Tibial nerve (tissue), 4 donors: ENCODE measurements around the gene TBC1D3C. TPM values are rescaled to one million over a fixed set of nuclear protein-coding genes. Genes with fewer than 3 reads are reported as not detected.
"Not testable (repeated sequence)": the region's sequence is repeated elsewhere in the genome, so short reads cannot be mapped to it uniquely, and the experiment has no call there.

Experiments
- DNase-seq, 2 donors: peaks; one replicate each; pipeline ENCODE4 v3.0.0-alpha.2; 2019; ENCODE audit warnings: low spot score in 2 of 2
- H3K27ac ChIP-seq, 4 donors: fragments of 200-600 bp; sonication (generic) in 3 of 4; one replicate each; pipeline ENCODE4 v1.5.1; 2017 to 2019; ENCODE audit warnings: mild to moderate bottlenecking in 1 of 4
- H3K27me3 ChIP-seq, 2 donors: fragments of 200-600 bp; sonication (generic) in 1 of 2; one replicate each; pipeline versions ENCODE4 v1.5.1 to v1.6.0; 2017 to 2019
- H3K36me3 ChIP-seq, 3 donors: fragments of 200-600 bp; sonication (generic); one replicate each; pipeline ENCODE4 v1.5.1; 2018 to 2019
- H3K4me1 ChIP-seq, 4 donors: fragments of 200-600 bp; sonication (generic) in 3 of 4; one replicate each; pipeline ENCODE4 v1.5.1; 2017 to 2019
- H3K4me3 ChIP-seq, 4 donors: fragments of 200-600 bp; sonication (generic) in 3 of 4; one replicate each; pipeline ENCODE4 v1.5.1; 2017 to 2019; ENCODE audit warnings: mild to moderate bottlenecking in 1 of 4, moderate library complexity in 1 of 4
- H3K9me3 ChIP-seq, 4 donors: fragments of 200-600 bp; sonication (generic) in 3 of 4; one replicate each; pipeline ENCODE4 v1.5.1; 2017 to 2019
- WGBS, 2 donors: methylation state at CpG; one replicate each; pipeline ENCODE4 v1.1.5; 2018; 5-methylcytosine and 5-hydroxymethylcytosine counted together
- small RNA-seq: library from RNA; depleted of rRNA; stranded (forward); fragments of <200 nt; gene quantifications from one replicate; pipeline ENCODE3, GENCODE V24; 2016
- total RNA-seq, 4 donors: library from RNA; depleted of rRNA; stranded (reverse); fragments of >200 nt; gene quantifications; one replicate each; pipeline ENCODE4 v1.1.0, GENCODE V29; 2016

Gene TBC1D3C
- total RNA-seq, result not detected

DNA sequence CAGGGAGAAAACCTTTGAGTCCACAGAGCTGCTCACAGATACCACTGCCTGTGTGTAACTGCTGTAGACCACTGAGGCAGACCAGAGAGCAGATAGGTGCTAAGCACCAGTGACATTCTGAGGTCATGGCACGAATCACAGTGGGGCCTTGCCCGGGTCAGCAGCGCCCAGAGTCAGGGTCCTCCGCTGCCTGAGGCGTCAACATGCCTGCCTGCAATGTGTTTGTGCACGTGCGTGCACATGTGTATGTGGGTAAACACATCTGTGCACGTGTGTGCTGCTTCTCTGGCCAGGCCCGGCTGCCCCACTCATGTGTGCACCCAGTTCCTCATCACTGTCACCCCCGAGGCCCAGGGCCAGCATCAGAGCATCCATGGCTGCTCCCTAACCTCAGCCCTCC is at the start of gene TBC1D3C:
TSS of gene TBC1D3C (minus strand) at position 101 of the 400 bp plus-strand sequence. CDS start 1,568 bp downstream, outside the sequence.
- not testable (repeated sequence) for DNase-seq, H3K27ac ChIP-seq, H3K4me1 ChIP-seq, H3K27me3 ChIP-seq, H3K4me3 ChIP-seq, H3K9me3 ChIP-seq, H3K36me3 ChIP-seq
- no CpG with 5 or more reads among the region's 10 CpGs for WGBS, 2 donors

DNA sequence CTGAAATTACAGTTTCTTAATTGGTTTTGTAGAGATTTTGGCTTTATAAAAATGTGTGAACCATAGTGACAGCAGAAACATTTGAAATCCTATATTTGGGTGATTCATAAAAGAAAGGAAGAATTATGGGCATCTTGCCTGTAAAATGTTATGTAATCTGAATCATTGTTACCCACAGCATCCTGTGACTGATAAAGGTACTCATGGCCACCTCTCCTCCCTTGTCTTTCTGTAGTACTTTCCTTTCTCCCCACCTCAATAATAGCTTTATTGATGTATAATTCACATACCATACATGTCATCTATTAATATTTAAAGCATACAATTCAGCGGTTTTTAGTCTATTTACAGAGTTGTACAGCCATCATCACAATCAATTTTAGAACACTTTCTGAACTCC is 30.8 kb upstream of the TBC1D3C start:
- WGBS, 2 donors, result no CpG with 5 or more reads among the region's 1 CpG
- not testable (repeated sequence) for H3K4me3 ChIP-seq, H3K27ac ChIP-seq, H3K27me3 ChIP-seq, H3K36me3 ChIP-seq, H3K4me1 ChIP-seq, H3K9me3 ChIP-seq, DNase-seq

DNA sequence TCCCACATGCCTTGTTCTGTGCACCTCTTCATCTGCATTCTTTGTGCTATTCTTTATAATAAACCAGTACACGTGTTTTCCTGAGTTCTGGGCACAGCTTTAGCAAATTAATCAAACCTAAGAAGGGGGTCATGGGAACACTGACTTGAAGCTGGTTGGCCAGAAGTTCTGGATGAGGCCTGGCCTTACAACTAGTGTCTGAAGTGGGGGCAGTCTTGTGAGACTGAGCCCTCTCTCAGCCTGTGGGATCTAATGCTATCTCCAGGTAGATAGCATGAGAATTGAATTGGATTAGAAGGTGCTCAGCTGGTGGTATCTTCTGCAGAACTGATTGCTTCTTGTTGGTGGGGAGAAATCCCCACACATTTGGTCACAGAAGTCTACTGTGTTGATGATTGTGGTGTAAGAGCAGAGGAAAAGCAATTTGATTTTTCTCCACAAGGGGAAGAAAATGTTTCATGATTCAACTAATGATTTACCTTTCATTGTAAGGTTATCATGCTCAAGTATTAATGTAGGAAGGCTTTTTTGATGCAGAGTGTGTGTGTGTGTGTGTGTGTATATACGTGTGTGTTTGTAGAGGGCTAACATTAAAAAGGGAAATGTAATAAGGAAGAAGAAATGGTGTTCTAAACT is 25.7 kb upstream of the TBC1D3C start:
- not testable (repeated sequence) for H3K9me3 ChIP-seq, H3K4me3 ChIP-seq, H3K27ac ChIP-seq, H3K36me3 ChIP-seq, DNase-seq, H3K27me3 ChIP-seq, H3K4me1 ChIP-seq
- WGBS, 2 donors, result no CpG with 5 or more reads among the region's 2 CpGs

DNA sequence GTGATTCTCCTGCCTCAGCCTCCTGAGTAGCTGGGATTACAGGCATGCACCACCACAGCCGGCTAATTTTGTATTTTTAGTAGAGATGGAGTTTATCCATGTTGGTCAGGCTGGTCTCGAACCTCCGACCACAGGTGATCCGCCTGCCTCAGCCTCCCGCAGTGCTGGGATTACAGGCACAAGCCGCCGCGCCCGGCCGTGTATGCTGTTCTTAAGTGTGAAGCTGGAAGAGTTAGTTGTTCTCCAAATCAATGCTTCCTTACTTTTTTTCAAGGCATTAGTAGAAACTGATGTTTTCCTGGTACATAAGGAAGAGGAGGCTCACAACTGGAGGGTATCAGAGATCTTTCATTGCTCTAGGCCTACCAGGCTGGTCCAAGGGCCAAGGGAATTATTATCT is 19.7 kb upstream of the TBC1D3C start:
- not testable (repeated sequence) for H3K9me3 ChIP-seq, H3K4me3 ChIP-seq, H3K27me3 ChIP-seq, H3K36me3 ChIP-seq, DNase-seq, H3K4me1 ChIP-seq, H3K27ac ChIP-seq
- 100% methylated on average over 5 of the region's 10 CpGs; no CpG with 5 or more reads in 1 of the 2 donors for WGBS, 2 donors

DNA sequence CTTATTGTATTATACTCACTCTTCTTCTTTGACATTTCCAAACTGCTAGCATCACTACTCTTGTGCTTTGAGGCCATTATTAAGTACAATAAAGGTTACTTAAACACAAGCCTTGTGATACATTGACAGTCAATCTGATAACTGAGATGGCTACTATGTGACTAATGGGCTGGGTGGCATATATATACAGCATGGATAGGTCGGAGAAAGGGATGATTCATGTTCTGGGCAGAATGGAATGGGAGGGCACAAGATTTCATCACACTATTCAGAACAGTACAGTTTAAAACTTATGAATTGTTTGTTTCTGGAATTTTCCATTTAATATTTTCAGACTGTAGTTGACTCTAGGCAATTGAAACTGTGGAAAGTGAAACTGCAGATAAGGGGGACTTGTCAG is 18.9 kb upstream of the TBC1D3C start:
- not testable (repeated sequence) for H3K27me3 ChIP-seq, DNase-seq, H3K36me3 ChIP-seq, H3K9me3 ChIP-seq, H3K27ac ChIP-seq, H3K4me1 ChIP-seq, H3K4me3 ChIP-seq
- no CpG with 5 or more reads among the region's 1 CpG for WGBS, 2 donors

Small RNAs within 50 kb of the gene (small RNA-seq; reads per million reads assigned to genes)
- gene RF00019, result not detected

Other genes starting within 250 kb of the TBC1D3C start
- not detected for gene TBC1D3K, start 144.2 kb downstream of the TBC1D3C start, total RNA-seq
- gene TBC1D3L, start 79.6 kb downstream of the TBC1D3C start, total RNA-seq, result 10 to 100 TPM; 12.0 to 21.6 (median 15.6) TPM
- gene TBC1D3D, start 64.7 kb downstream of the TBC1D3C start, total RNA-seq, result not detected
- gene TBC1D3E, start 59.3 kb upstream of the TBC1D3C start, total RNA-seq, result not detected
- not detected for gene TBC1D3, start 123.9 kb upstream of the TBC1D3C start, total RNA-seq
- gene MRPL45, start 228.5 kb upstream of the TBC1D3C start, total RNA-seq, result 10 to 100 TPM; 17.4 to 29.3 (median 24.2) TPM